Caco-2 (cell line): ENCODE results near the gene ATP12A. TPM values are rescaled to one million over a fixed set of nuclear protein-coding genes. Genes with fewer than 3 reads are reported as not detected.

Source experiments
- BruUV-seq: library from RNA; stranded (reverse); fragments of 400-500 nt; replicated peaks from 2 replicates; lab custom pipeline; 2021; lab: Mats Ljungman, UMichigan
- CTCF ChIA-PET: fragments of 300-600 bp; sonication (Branson Sonifier 250); formaldehyde crosslinking; loops from one replicate; lab custom pipeline; 2022; ENCODE audit warnings: antibody characterized with exemption; lab: Charles Lee
- POLR2A ChIA-PET: fragments of 300-600 bp; sonication (Branson Sonifier 250); formaldehyde crosslinking; loops from one replicate; lab custom pipeline; 2022; ENCODE audit warnings: antibody characterized with exemption; lab: Charles Lee
- DNase-seq, 2 experiments: peaks; one replicate each; pipeline versions ENCODE4 v3.0.0 to v3.0.0-alpha.2; 2020 to 2022
- H3K27me3 ChIP-seq: replicated peaks from 2 replicates; pipeline ENCODE4 v1.6.0; 2011; ENCODE audit warnings: low read length; ENCODE audit not compliant: control insufficient read depth, insufficient read depth
- H3K36me3 ChIP-seq: 2 replicates; pipeline ENCODE4 v1.5.1; 2011; ENCODE audit warnings: low read length; ENCODE audit not compliant: control insufficient read depth, insufficient read depth
- H3K4me1 ChIP-seq: fragments of 250-450 bp; sonication (Bioruptor Pico); 2 replicates; pipeline ENCODE4 v1.5.1; 2020; ENCODE audit warnings: mild to moderate bottlenecking
- H3K4me3 ChIP-seq: 2 replicates; pipeline ENCODE4 v1.5.1; 2011; ENCODE audit warnings: low read depth, mild to moderate bottlenecking, control low read depth, low read length
- H3K9me3 ChIP-seq: fragments of 250-450 bp; sonication (Bioruptor Pico); 2 replicates; pipeline ENCODE4 v1.5.1; 2020; ENCODE audit warnings: mild to moderate bottlenecking, moderate library complexity
- H3K27ac Mint-ChIP-seq: one replicate; pipeline ENCODE4 v1.8.0; 2022; ENCODE audit warnings: mixed read lengths; ENCODE audit not compliant: unreplicated experiment
- H3K27me3 Mint-ChIP-seq: one replicate; pipeline ENCODE4 v1.8.0; 2022; ENCODE audit warnings: mixed read lengths; ENCODE audit not compliant: insufficient read depth, unreplicated experiment
- H3K36me3 Mint-ChIP-seq: one replicate; pipeline ENCODE4 v1.8.0; 2022; ENCODE audit warnings: mild to moderate bottlenecking, mixed read lengths; ENCODE audit not compliant: insufficient read depth, unreplicated experiment
- H3K4me1 Mint-ChIP-seq: one replicate; pipeline ENCODE4 v1.8.0; 2022; ENCODE audit warnings: low read depth, mixed read lengths; ENCODE audit not compliant: unreplicated experiment
- H3K4me3 Mint-ChIP-seq: one replicate; pipeline ENCODE4 v1.8.0; 2022; ENCODE audit warnings: mild to moderate bottlenecking, moderate library complexity, mixed read lengths; ENCODE audit not compliant: unreplicated experiment
- H3K9me3 Mint-ChIP-seq: one replicate; pipeline ENCODE4 v1.8.0; 2022; ENCODE audit warnings: mixed read lengths; ENCODE audit not compliant: unreplicated experiment
- CTCF ChIP-seq, 2 experiments: fragments of 200-600 bp in 1 of 2; IDR thresholded peaks; 1 replicate in 1 of 2; 2 replicates in 1 of 2; pipeline versions ENCODE4 v1.5.1 to v1.8.0; 2011 to 2022; ENCODE audit warnings: antibody characterized with exemption in 1 of 2, control low read depth in 1 of 2, inconsistent platforms in 1 of 2, low read depth in 1 of 2, low read length in 1 of 2, mild to moderate bottlenecking in 1 of 2, moderate library complexity in 1 of 2; ENCODE audit not compliant: insufficient read depth in 1 of 2, severe bottlenecking in 1 of 2, unreplicated experiment in 1 of 2
- intact Hi-C: fragments of 100-400 bp; cut with micrococcal nuclease; formaldehyde crosslinking; loops from one replicate; pipeline ENCODE4 v1.10.0; 2022; ENCODE audit not compliant: unreplicated experiment
- total RNA-seq: library from RNA; stranded (reverse); gene quantifications from 2 replicates; pipeline ENCODE4 v1.2.3, GENCODE V29; 2022

Gene ATP12A
- total RNA-seq, 1 experiment from 2014 or later, result not detected

- POLR2A ChIA-PET, result no interaction called here
- intact Hi-C loops, result no loop called here
- Mint-ChIP-seq H3K27ac (no peak overlapping the region), H3K36me3 (no peaks in the 10 kb centered on the region), H3K4me1 (no peaks in the 10 kb centered on the region), H3K27me3 (peaks cover 2% of the 10 kb centered on the region), H3K9me3 (no peaks in the 10 kb centered on the region), H3K4me3 (no peak overlapping the region)
- Histone ChIP-seq H3K27me3 (no peaks in the 10 kb centered on the region), H3K9me3 (no peaks in the 10 kb centered on the region), H3K4me3 (no peak overlapping the region), H3K4me1 (no peaks in the 10 kb centered on the region), H3K36me3 (no peaks in the 10 kb centered on the region)
- CTCF ChIA-PET, result no interaction called here
- no TSS peak for BruUV-seq
- no peak for DNase-seq
- TF ChIP-seq CTCF (IDR thresholded peaks at IDR 0.05; ENCODE audit: insufficient read depth in 1 of 2, low read depth in 1 of 2, low read length in 1 of 2, severe bottlenecking in 1 of 2, unreplicated experiment in 1 of 2), result no peak
These were observed 16.6 kb upstream of the ATP12A start for GRCh38 chr13:24663586-24663985.

GRCh38 chr13:24664726-24665409, 15.3 kb upstream of the ATP12A start:
- no peak overlapping the region for H3K4me3 Mint-ChIP-seq
- H3K36me3 Mint-ChIP-seq, result no peaks in the 10 kb centered on the region
- ChIA-PET POLR2A (no interaction called here), CTCF (no interaction called here)
- TF ChIP-seq CTCF (IDR thresholded peaks at IDR 0.05; ENCODE audit: insufficient read depth in 1 of 2, low read depth in 1 of 2, low read length in 1 of 2, severe bottlenecking in 1 of 2, unreplicated experiment in 1 of 2), result no peak
- Histone ChIP-seq H3K9me3 (no peaks in the 10 kb centered on the region), H3K36me3 (no peaks in the 10 kb centered on the region), H3K4me1 (no peaks in the 10 kb centered on the region), H3K27me3 (no peaks in the 10 kb centered on the region), H3K4me3 (no peak overlapping the region)
- no peaks in the 10 kb centered on the region for H3K9me3 Mint-ChIP-seq
- H3K27ac Mint-ChIP-seq, result no peak overlapping the region
- DNase-seq, result no peak
- intact Hi-C loops, result no loop called here
- no TSS peak for BruUV-seq
- H3K4me1 Mint-ChIP-seq, result no peaks in the 10 kb centered on the region
- H3K27me3 Mint-ChIP-seq, result peaks cover 2% of the 10 kb centered on the region

GRCh38 chr13:24668511-24668910, 11.7 kb upstream of the ATP12A start:
- BruUV-seq, result no TSS peak
- Histone ChIP-seq H3K9me3 (no peaks in the 10 kb centered on the region), H3K27me3 (no peaks in the 10 kb centered on the region), H3K36me3 (no peaks in the 10 kb centered on the region), H3K4me3 (no peak overlapping the region), H3K4me1 (peaks cover 17% of the 10 kb centered on the region)
- POLR2A ChIA-PET, result no interaction called here
- Mint-ChIP-seq H3K9me3 (no peaks in the 10 kb centered on the region), H3K27me3 (peaks cover 2% of the 10 kb centered on the region), H3K27ac (no peak overlapping the region), H3K4me3 (no peak overlapping the region), H3K4me1 (peaks cover 17% of the 10 kb centered on the region), H3K36me3 (no peaks in the 10 kb centered on the region)
- no peak for DNase-seq
- TF ChIP-seq CTCF (IDR thresholded peaks at IDR 0.05; ENCODE audit: insufficient read depth in 1 of 2, low read depth in 1 of 2, low read length in 1 of 2, severe bottlenecking in 1 of 2, unreplicated experiment in 1 of 2), result no peak
- intact Hi-C loops, result no loop called here
- CTCF ChIA-PET, result no interaction called here
